G401.6 (cell line): Measurements from ENCODE around the gene GYS2.

Experiments
- FAIRE-seq: peaks from 2 replicates; lab custom pipeline; 2012; peaks lifted over from hg19 to GRCh38; lab: Jason Lieb, UNC

GYS2 gene

GRCh38 chr12:21552635-21553328 lies 51.9 kb downstream of the GYS2 start:
- FAIRE-seq: no peak

DNA sequence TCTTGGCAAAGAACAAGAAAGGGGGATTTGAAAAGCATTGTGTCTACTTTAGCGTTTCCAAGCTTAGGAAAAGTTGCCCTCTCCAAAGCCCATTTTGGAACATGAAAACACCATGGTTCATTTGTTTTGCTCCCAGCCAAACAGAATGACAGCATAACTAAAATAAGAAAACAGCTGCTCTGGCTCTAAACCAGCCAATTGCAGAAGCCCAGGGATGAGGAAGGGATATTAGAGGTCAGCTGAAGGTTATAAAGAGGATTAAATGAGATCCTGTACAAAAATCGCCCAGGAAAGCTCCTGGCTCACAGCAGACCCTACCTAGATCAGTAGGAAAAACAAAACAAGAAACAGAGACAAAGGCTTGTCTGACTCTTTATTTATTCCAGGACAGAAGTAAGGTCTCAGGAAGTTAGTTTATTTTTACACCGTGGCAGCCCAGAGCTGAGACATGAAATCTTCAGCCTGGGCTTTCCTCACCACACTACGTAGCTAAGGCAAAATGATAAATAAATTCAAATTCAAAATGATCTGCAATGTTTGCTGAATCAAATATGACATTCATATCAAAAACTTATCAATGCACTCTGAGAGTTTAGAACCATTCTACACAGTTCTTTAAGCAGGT lies 52.7 kb downstream of the GYS2 start:
- no peak for FAIRE-seq

DNA sequence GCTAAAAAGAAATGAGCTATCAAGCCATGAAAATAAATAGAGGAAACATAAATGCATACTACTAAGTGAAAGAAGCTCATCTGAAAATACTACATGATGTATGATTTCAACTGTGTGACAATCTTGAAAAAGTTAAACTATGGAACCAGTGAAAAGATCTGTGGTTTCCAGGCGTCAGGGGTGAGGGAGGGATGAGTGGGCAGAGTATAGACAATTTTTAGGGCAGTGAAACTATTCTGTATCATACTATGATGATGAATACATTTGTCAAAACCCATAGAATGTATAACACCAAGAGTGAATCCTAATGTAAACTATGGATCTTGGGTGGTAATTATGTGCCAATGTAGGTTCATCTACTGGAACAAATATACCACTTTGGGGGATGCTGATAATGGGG lies 57.2 kb downstream of the GYS2 start:
- no peak for FAIRE-seq

GRCh38 chr12:21546716-21547115 lies 57.9 kb downstream of the GYS2 start:
- no peak for FAIRE-seq

- FAIRE-seq: no peak
These were observed 59.1 kb downstream of the GYS2 start for GRCh38 chr12:21545557-21545956.

GRCh38 chr12:21543151-21543550 lies 61.5 kb downstream of the GYS2 start:
- FAIRE-seq: no peak

DNA sequence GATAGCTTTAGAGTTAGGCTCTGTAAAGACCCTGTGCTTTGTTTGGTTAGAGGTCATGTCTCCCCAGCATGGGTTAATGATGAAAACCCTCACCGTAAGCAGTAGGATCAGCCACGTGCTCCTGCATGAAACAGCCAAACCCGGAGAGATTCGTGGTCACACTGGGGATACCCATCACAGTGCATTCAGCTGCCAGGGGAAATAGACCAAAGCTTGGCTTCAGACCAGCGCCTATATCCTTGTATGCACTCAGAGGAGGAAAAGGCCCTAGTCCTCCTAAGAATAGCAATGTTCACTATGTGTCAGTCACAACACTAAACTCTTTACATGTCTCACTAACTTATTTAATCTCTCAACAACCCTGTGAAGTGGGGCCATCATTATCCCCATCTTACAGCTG lies 62.2 kb downstream of the GYS2 start:
- no peak for FAIRE-seq

DNA sequence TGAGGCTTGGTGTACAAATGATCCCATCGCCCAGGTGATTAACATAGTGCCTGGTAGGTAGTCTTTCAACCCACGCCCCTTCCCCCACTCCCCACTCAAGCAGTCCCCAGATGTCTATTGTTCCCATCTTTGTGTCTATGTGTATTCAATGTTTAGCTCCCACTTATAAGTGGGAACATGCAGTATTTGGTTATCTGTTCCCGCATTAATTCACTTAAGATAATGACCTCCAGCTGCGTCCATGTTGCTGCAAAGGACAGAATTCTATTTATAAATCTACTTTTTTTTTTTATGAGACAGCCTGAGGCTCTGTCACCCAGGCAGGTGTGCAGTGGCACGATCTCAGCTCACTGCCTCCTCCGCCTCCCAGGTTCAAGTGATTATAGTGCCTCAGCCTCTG lies 62.9 kb downstream of the GYS2 start:
- FAIRE-seq: no peak

DNA sequence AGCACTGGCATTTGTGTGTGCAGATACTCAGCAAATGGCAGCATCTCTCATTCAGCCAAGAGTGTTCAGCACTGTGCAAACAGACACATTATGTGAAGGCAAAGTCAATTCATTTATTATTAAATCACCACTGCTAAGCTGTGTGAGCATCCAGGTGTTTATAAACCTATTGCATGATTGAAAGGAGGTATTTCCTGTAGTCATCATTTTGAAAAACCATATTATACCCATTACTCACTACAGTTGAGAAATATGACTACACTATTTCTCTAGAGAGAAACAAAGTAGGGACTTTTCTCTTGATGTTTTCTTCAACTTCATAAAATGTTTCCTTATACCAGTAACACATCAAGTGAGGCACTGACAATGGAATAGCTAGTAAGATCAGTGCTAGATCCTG lies 64.8 kb downstream of the GYS2 start:
- FAIRE-seq: no peak

DNA sequence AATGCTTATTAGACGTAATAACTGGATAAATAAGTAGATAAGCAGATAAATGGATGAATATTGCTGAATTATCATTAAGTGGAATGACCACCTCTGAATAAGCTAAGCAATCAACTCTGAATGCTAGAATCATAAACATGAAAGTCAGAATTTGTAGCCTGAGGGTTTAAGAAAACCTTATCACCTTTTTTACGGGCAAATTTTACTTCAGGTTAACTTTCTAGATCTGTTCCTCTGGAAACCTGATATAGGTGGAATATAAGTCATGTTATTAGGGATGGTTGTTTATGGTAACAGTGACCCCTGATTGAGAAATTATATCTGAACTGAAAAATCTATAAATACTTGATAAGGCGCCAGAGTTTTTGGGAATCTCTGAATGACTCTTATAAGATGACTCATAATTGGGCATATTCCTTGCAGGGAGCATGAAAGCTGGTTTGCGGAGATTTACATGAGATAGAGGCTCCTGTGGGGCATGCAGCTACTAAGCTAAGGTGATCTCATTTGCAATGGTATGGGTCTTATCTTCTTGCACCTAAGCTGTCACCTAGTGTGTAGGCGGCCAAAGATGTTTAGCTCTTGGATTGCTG lies 66.5 kb downstream of the GYS2 start:
- FAIRE-seq: no peak

DNA sequence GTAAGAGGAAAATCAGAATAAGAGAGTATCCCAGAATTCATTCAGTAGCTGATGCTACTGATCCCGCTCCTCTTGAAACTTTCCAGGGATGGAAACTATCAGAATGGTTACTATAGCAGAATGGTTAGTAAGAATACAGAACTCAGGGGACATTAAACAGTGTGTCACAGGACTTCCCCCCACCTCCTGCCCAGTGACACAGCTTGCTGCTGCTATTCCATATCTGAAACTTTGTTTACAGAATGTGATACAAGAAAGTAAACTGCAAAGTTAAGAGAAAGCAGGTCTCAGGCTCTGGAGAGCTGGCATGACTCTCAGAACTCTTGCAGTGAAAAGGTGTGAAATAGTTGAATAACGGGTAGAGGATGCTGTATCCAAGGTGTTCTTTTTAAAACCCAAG lies 75.2 kb downstream of the GYS2 start:
- FAIRE-seq: no peak

GRCh38 chr12:21528953-21529352 lies 75.7 kb downstream of the GYS2 start:
- no peak for FAIRE-seq

DNA sequence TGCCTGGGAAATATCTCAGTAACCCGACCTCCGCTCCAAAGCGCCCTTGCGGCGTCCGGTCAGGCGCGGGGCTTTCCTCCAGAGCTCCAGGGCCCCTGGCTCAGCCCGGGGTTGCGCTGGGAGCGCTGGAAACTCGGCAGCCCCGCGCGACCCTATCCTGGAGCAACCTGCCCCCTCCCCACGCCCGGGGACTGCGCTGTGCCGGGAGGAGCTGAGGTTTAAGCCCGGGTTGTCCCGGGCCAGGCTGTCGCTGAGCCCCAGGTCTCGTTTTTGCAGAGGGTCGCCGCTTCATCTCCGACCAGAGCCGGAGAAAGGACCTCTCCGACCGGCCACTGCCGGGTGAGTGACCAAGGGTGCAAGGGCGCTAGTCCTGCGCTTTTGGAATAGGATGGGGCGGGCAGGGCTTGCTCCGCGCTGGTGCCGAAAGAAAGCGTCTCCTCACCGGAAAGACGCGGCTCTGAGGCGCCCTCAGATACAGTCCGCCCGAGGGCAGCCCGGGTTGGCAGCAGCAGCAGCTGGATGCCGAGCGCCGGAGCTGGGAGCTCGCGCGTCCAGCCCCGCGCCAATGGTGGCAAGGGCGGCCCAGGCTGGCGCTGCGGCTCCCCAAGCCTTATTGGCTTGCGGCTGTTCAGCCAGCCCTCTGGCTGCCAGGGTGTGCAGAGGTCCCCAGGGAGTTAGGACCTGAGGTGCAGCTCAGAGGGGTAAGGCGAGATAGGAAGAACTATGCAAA lies 77.0 kb downstream of the GYS2 start:
- FAIRE-seq: no peak

DNA sequence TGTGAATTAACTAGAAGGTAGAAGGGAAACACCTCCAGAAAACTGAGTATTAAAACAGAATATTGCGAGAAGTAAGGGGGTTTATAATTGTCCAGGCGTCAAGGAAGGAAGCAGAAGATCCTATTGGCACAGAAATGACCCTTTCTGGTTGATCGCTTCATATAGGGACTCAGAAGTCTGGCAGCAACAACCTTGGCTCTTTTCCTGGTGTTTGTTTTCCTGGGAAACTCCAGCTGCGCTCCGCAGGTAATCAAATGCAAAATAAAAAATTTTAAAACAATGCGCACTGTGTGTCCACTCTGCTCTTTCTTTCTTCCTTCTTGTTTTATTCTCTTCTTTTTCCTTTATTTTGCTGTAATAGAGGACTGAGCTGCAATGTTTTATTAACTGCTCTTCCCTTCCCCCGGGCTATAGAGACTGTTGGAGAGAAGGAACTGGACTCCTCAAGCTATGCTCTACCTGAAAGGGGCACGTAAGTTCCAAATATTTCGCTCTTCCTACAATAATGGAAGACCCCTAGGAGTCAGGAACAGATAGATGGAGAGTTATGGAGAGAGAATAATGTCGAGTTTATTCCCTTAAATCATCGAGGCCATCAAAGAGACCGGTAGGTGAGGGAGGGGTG lies 77.8 kb downstream of the GYS2 start:
- FAIRE-seq: no peak

DNA sequence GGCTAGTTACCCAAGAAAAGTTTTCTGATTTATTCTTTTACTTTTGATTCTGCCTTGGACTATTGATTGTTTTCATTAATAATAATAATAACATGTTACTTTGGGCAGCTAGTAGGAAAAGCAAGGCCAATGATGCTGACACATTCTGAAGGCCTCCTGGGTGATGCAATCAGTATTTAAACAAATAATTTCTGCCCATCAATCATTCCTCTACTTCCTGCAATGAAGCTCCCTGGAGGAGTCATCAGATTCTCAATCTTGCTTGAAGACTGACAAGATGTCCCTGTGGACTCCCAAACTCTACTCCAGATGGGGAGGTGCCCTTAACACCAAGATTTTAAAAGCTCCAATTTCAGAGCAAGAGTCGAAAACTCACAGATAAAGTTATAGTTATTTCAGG lies 78.6 kb downstream of the GYS2 start, which contains the start of gene SPX:
TSS of gene SPX (plus strand) at position 244 of the 400 bp plus-strand sequence. CDS start 177 bp downstream, outside the sequence.
- FAIRE-seq: no peak

DNA sequence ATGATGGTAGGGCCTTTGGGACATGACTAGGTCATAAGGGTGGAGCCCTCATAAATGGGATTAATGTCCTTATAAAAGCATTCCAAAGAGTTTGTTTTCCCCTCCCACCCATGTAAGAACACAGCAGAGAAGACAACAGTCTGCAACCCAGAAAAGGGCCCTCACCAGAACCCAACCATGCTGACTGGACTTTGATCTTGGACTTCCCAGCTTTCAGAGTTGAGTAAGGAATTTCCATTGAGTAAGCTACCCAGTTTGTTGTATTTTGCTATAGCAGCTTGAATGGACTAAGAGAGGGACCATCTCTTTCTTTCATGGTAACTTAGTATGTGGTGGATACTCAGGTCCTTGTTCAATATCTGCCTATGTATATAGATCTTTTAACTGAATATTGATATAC lies 81.5 kb downstream of the GYS2 start:
- no peak for FAIRE-seq

GRCh38 chr12:21521541-21521940 lies 83.1 kb downstream of the GYS2 start:
- no peak for FAIRE-seq

DNA sequence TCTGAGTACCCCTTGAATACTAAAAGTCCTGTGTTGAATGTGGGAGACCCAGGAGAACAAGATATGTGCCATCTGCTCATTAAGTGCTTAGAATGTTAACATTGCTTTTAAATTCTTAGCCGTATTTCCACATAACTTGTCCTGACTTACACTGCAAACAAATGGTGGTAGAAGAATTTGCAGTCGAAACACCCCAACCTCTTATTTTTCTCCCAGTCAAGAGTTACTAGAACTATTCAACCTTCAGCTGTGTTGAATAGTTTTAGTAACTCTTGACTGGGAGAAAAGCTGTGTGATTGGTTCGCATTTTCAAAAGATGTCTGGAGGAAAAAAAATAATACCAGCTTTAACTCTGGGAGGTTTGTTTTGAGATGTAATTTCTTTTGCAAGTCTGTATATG lies 86.2 kb downstream of the GYS2 start:
- FAIRE-seq: no peak

GRCh38 chr12:21516281-21516680 lies 88.4 kb downstream of the GYS2 start:
- no peak for FAIRE-seq

DNA sequence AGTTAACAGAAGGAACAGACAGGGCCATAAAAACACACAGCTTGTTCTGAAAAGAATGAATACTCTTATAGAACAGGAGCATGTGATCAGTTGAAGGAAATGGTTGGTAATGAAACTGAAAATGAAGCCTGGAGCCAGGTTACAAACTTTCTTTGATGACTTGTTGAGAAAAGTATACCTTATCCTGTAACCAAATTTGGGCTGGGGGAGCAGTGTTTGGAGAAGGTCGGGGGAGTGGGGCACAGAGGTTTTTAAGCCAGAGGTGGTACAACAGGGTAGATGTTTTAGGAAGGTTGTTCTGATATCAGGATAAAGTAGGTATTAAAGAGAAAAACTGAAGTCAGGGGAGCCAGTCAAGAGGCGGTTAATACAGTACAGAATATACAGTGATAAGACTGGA lies 94.9 kb downstream of the GYS2 start:
- FAIRE-seq: no peak

GRCh38 chr12:21507849-21508248 lies 96.8 kb downstream of the GYS2 start:
- FAIRE-seq: no peak

- FAIRE-seq: no peak
These were observed 98.8 kb downstream of the GYS2 start for GRCh38 chr12:21505888-21506287.

- no peak for FAIRE-seq
These were observed 101.8 kb downstream of the GYS2 start for GRCh38 chr12:21502872-21503271.
